Mesenchymal stem cell (in vitro differentiated cells and primary cell): ENCODE data around the gene STRADB.
A peak's percentile ranks its signal among the peaks of the same experiment; 100 is the strongest.
"Not testable (repeated sequence)": the region's sequence is repeated elsewhere in the genome, so short reads cannot be mapped to it uniquely, and the experiment has no call there.

Experiments
- DNase-seq: peaks from one replicate; pipeline ENCODE4 v3.0.0-alpha.2; 2013
- H2AFZ ChIP-seq: one replicate; pipeline ENCODE4 v1.6.1; 2013; ENCODE audit warnings: low read depth, mild to moderate bottlenecking, control low read depth, inconsistent platforms, low read length, moderate library complexity
- H2AK5ac ChIP-seq: 2 replicates; pipeline ENCODE4 v1.6.1; 2013; ENCODE audit warnings: low read length, moderate library complexity, mild to moderate bottlenecking, inconsistent platforms; ENCODE audit not compliant: severe bottlenecking
- H2BK120ac ChIP-seq: one replicate; pipeline ENCODE4 v1.6.1; 2013; ENCODE audit warnings: low read depth, mild to moderate bottlenecking, inconsistent platforms, low read length, moderate library complexity
- H2BK12ac ChIP-seq, 2 experiments: one replicate each; pipeline ENCODE4 v1.6.1; 2013; ENCODE audit warnings: inconsistent platforms in 2 of 2, low read length in 2 of 2, mild to moderate bottlenecking in 2 of 2, moderate library complexity in 2 of 2, control low read depth in 1 of 2
- H2BK15ac ChIP-seq: one replicate; pipeline ENCODE4 v1.6.1; 2013; ENCODE audit warnings: mild to moderate bottlenecking, low read depth, inconsistent platforms; ENCODE audit not compliant: poor library complexity, severe bottlenecking
- H2BK5ac ChIP-seq: 2 replicates; pipeline ENCODE4 v1.6.1; 2013; ENCODE audit warnings: low read depth, mild to moderate bottlenecking, low read length, control low read depth, inconsistent platforms; ENCODE audit not compliant: poor library complexity, severe bottlenecking
- H3K14ac ChIP-seq, 2 experiments: one replicate each; pipeline ENCODE4 v1.6.1; 2013; ENCODE audit warnings: inconsistent platforms in 2 of 2, low read length in 2 of 2, control low read depth in 1 of 2, mild to moderate bottlenecking in 1 of 2, moderate library complexity in 1 of 2
- H3K18ac ChIP-seq, 2 experiments: one replicate each; pipeline ENCODE4 v1.6.1; 2013; ENCODE audit warnings: inconsistent platforms in 2 of 2, low read length in 2 of 2, control low read depth in 1 of 2, low read depth in 1 of 2, mild to moderate bottlenecking in 1 of 2
- H3K23ac ChIP-seq, 2 experiments: one replicate each; pipeline ENCODE4 v1.6.1; 2013; ENCODE audit warnings: inconsistent platforms in 2 of 2, low read length in 2 of 2, mild to moderate bottlenecking in 2 of 2, moderate library complexity in 2 of 2, control low read depth in 1 of 2
- H3K27ac ChIP-seq: 2 replicates; pipeline ENCODE4 v1.5.1; 2013; ENCODE audit warnings: mild to moderate bottlenecking, moderate library complexity, low read length, control low read depth, inconsistent platforms; ENCODE audit not compliant: poor library complexity, severe bottlenecking
- H3K27me3 ChIP-seq, 2 experiments: 2 replicates each; pipeline versions ENCODE4 v1.6.1 to v1.7.0; 2013; ENCODE audit warnings: low read length in 2 of 2, mild to moderate bottlenecking in 2 of 2, moderate library complexity in 2 of 2, control low read depth in 1 of 2, inconsistent platforms in 1 of 2; ENCODE audit not compliant: control insufficient read depth in 1 of 2, insufficient read depth in 1 of 2
- H3K36me3 ChIP-seq, 2 experiments: 2 replicates each; pipeline versions ENCODE4 v1.6.1 to v1.7.0; 2013; ENCODE audit warnings: low read length in 2 of 2, control low read depth in 1 of 2, inconsistent platforms in 1 of 2, low read depth in 1 of 2, mild to moderate bottlenecking in 1 of 2; ENCODE audit not compliant: insufficient read depth in 2 of 2, control insufficient read depth in 1 of 2
- H3K4ac ChIP-seq, 2 experiments: one replicate each; pipeline ENCODE4 v1.6.1; 2013; ENCODE audit warnings: inconsistent platforms in 2 of 2, low read length in 2 of 2, mild to moderate bottlenecking in 2 of 2, moderate library complexity in 2 of 2, control low read depth in 1 of 2, low read depth in 1 of 2
- H3K4me1 ChIP-seq: 2 replicates; pipeline ENCODE4 v1.6.1; 2013; ENCODE audit warnings: low read depth, low read length, control low read depth; ENCODE audit not compliant: control insufficient read depth, insufficient read depth
- H3K4me2 ChIP-seq: 2 replicates; pipeline ENCODE4 v1.6.1; 2013; ENCODE audit warnings: low read length, mild to moderate bottlenecking, inconsistent platforms; ENCODE audit not compliant: poor library complexity, severe bottlenecking
- H3K4me3 ChIP-seq, 2 experiments: 2 replicates each; pipeline versions ENCODE4 v1.5.1 to v1.7.0; 2013; ENCODE audit warnings: low read length in 2 of 2, mild to moderate bottlenecking in 2 of 2, control low read depth in 1 of 2, low read depth in 1 of 2; ENCODE audit not compliant: insufficient read depth in 1 of 2
- H3K79me1 ChIP-seq: replicated peaks from 2 replicates; pipeline ENCODE4 v1.6.1; 2013; ENCODE audit warnings: mild to moderate bottlenecking, control low read depth, low read length, inconsistent platforms; ENCODE audit not compliant: poor library complexity, severe bottlenecking
- H3K9ac ChIP-seq: 2 replicates; pipeline ENCODE4 v1.7.0; 2013; ENCODE audit warnings: mild to moderate bottlenecking, low read length, moderate library complexity
- H3K9me3 ChIP-seq: 2 replicates; pipeline ENCODE4 v1.7.0; 2013; ENCODE audit warnings: mild to moderate bottlenecking, low read length; ENCODE audit not compliant: control insufficient read depth
- H4K8ac ChIP-seq: one replicate; pipeline ENCODE4 v1.6.1; 2013; ENCODE audit warnings: inconsistent platforms, mild to moderate bottlenecking, low read length, moderate library complexity
- H4K91ac ChIP-seq: one replicate; pipeline ENCODE4 v1.6.1; 2013; ENCODE audit warnings: mild to moderate bottlenecking, low read length, inconsistent platforms
- WGBS: methylation state at CpG from one replicate; pipeline ENCODE4 v1.1.7; 2013; ENCODE audit warnings: mixed read lengths; 5-methylcytosine and 5-hydroxymethylcytosine counted together

Gene STRADB

DNA sequence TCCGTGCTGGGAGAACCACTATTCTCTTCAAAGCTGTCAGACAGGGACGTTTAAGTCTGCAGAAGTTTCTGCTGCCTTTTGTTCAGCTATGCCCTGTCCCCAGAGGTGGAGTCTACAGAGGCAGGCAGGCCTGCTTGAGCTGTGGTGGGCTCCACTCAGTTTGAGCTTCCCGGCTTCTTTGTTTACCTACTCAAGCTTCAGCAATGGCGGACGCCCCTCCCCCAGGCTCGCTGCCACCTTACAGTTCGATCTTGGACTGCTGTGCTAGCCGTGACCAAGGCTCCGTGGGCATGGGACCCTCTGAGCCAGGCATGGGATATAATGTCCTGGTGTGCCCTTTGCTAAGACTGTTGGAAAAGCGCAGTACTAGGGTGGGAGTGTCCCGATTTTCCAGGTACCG is 21.2 kb upstream of the STRADB start:
- not testable (repeated sequence) for DNase-seq, H3K23ac ChIP-seq, H2BK12ac ChIP-seq, H3K9ac ChIP-seq, H3K27ac ChIP-seq, H2BK5ac ChIP-seq, H3K4me3 ChIP-seq, H3K18ac ChIP-seq, H3K36me3 ChIP-seq, H3K27me3 ChIP-seq, H3K4me1 ChIP-seq, H2AFZ ChIP-seq, H2BK120ac ChIP-seq, H3K4ac ChIP-seq, H3K4me2 ChIP-seq, H2AK5ac ChIP-seq, H2BK15ac ChIP-seq, H4K8ac ChIP-seq, H4K91ac ChIP-seq, H3K14ac ChIP-seq, H3K9me3 ChIP-seq
- H3K79me1 ChIP-seq, result peaks cover 22% of the 10 kb centered on the region
- over 99% methylated on average over 12 of the region's 12 CpGs for WGBS

GRCh38 chr2:201430839-201431238 is 20.7 kb upstream of the STRADB start:
- Histone ChIP-seq H2BK12ac (no peak overlapping the region), H3K27me3 (no peaks in the 10 kb centered on the region), H4K8ac (no peak overlapping the region), H2AK5ac (no peak overlapping the region), H3K4me3 (no peak overlapping the region), H3K9ac (no peak overlapping the region), H3K79me1 (peaks cover 24% of the 10 kb centered on the region), H3K9me3 (no peaks in the 10 kb centered on the region), H3K4me2 (no peak overlapping the region), H3K4ac (no peak overlapping the region), H2BK120ac (no peak overlapping the region), H3K23ac (no peak overlapping the region), H3K4me1 (peaks cover 2% of the 10 kb centered on the region), H4K91ac (no peak overlapping the region), H3K18ac (no peak overlapping the region), H2AFZ (no peak overlapping the region), H2BK15ac (no peak overlapping the region), H3K27ac (no peak overlapping the region), H3K36me3 (peaks cover 0 to 5% of the 10 kb centered on the region in 2 experiments), H3K14ac (no peak overlapping the region), H2BK5ac (no peak overlapping the region)
- DNase-seq, result no peak
- 65% methylated on average over 3 of the region's 5 CpGs for WGBS

DNA sequence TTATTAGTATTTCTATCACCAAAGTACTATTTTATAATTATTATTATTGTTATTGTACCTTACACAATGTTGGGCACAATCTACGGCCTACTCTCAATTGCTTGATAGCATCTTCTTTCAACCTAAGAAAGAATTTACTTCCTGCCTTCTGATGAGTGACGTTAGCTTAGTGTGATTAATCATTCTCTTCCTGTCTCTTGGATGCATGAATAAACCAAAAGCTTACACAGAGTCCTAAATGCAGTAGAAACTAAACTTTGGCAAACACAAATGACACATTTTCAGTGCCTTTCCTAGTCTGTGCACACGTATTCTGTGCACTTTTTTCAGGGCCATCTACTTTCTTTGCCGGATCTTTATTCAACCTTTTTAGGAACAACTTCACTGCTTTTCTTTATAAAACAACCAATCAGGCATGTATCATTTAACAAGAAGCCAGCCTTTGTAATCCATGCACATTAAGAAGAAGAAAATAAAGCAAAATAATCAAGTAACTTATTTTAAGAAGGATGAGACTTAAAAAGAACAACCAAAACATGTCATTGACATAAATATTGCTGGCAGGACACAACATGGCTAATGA is 19.4 kb upstream of the STRADB start:
- Histone ChIP-seq H2BK5ac (no peak overlapping the region), H2BK120ac (no peak overlapping the region), H2AK5ac (no peak overlapping the region), H3K4me2 (no peak overlapping the region), H3K27ac (peak overlapping the region; percentile 51), H3K79me1 (peaks cover 19% of the 10 kb centered on the region), H2AFZ (no peak overlapping the region), H3K9me3 (no peaks in the 10 kb centered on the region), H3K18ac (no peak overlapping the region), H3K27me3 (no peaks in the 10 kb centered on the region), H3K9ac (peak overlapping the region; percentile 44), H4K91ac (no peak overlapping the region), H3K23ac (no peak overlapping the region), H3K4me3 (peak overlapping the region in 1 of 2 experiments; percentile 30), H2BK15ac (no peak overlapping the region), H3K4me1 (peaks cover 2% of the 10 kb centered on the region), H3K36me3 (peaks cover 0 to 5% of the 10 kb centered on the region in 2 experiments), H3K4ac (no peak overlapping the region), H3K14ac (no peak overlapping the region), H4K8ac (no peak overlapping the region), H2BK12ac (no peak overlapping the region)
- peak; percentile 44 for DNase-seq
- 24% methylated on average over 4 of the region's 4 CpGs for WGBS

- Histone ChIP-seq H3K79me1 (peaks cover 21% of the 10 kb centered on the region), H2BK15ac (no peak overlapping the region), H3K9ac (peak overlapping the region; percentile 44), H3K4me2 (no peak overlapping the region), H3K18ac (no peak overlapping the region), H3K23ac (no peak overlapping the region), H3K36me3 (peaks cover 0 to 5% of the 10 kb centered on the region in 2 experiments), H3K14ac (no peak overlapping the region), H4K91ac (no peak overlapping the region), H2BK12ac (no peak overlapping the region), H2AFZ (no peak overlapping the region), H3K4me1 (peaks cover 2% of the 10 kb centered on the region), H3K27ac (peak overlapping the region; percentile 16), H3K9me3 (no peaks in the 10 kb centered on the region), H3K27me3 (no peaks in the 10 kb centered on the region), H4K8ac (no peak overlapping the region), H3K4me3 (peak overlapping the region in 1 of 2 experiments; percentile 30), H2BK5ac (no peak overlapping the region), H2AK5ac (no peak overlapping the region), H2BK120ac (no peak overlapping the region), H3K4ac (no peak overlapping the region)
- 52% methylated on average over 4 of the region's 5 CpGs for WGBS
- peak; percentile 43 for DNase-seq
Observed at GRCh38 chr2:201432621-201433393, 18.7 kb upstream of the STRADB start.
